IPS-NIHi11 (cell line): ENCODE measurements around the gene KDR.

Experiments
- DNase-seq: peaks from one replicate; pipeline ENCODE4 v3.0.0; 2012; ENCODE audit warnings: mixed read lengths, low spot score

Gene KDR

DNA sequence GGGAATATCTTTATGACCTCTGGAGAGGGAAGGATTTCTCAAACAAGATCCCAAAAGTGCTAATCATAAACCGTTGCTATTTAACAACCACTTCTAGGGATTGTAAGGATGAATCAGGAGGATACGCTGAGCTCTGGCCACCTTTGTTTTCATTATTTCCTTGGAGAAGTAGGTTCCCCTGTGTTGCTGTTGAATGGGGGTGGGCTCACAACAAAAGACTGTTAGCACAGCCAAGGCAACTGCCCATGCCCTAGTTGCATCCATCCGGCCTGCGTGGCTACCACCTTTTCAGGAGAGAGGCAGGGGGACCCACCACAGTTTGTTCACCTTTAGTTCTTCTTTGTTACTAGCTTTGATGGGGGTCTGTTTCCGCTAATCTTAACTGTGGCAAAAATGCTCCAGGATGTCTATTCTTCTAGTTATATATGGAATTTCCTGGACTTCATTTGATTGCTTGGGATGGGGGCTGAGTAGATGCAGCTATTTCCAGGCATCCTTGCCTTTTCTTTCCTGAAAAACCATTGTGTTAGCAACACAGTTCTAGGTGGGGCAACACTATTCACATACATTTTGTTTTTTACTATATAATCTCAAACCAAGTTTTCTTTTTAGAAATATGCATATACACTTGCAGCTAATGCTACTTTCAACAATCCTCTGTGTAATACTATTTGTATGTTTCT, 95.4 kb downstream of the KDR start:
- DNase-seq = peak; percentile 26

DNA sequence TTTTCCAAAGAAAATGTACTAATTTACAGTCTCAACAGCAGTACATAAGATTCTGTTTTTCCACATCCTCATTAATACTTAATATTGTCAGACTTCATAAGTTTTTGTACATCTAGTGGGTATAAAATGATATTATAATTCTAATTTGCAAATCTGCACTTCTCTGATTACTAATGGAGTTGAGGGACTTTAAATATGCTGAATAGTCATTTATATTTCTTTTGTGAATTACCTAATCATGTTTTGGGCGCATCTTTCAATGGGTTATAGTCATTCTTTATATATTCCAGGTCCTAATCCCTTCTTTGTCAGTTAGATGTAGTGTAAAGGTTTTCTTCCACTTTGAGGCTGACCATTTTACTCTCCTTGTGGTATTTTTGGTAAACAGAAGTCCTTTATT, 96.1 kb downstream of the KDR start:
- no peak for DNase-seq
